Body of pancreas (tissue), 4 donors: ENCODE measurements around the gene TBC1D4. TPM values are rescaled to one million over a fixed set of nuclear protein-coding genes. Genes with fewer than 3 reads are reported as not detected.
A peak's percentile ranks its signal among the peaks of the same experiment; 100 is the strongest.

Experiments used
- ATAC-seq: fragments of 150-250 bp; one replicate; pipeline ENCODE4 v1.9.1; 2016
- DNase-seq, 4 donors: peaks; one replicate each; pipeline ENCODE4 v3.0.0-alpha.2; 2019
- H3K27ac ChIP-seq, 4 donors: fragments of 200-600 bp; sonication (generic); 1 replicate in 3 of 4; 2 replicates in 1 of 4; pipeline versions ENCODE4 v1.5.1 to v1.6.1; 2016 to 2019; ENCODE audit warnings: mild to moderate bottlenecking in 1 of 4, mixed read lengths in 1 of 4, moderate library complexity in 1 of 4
- H3K27me3 ChIP-seq, 2 donors: fragments of 200-600 bp; sonication (generic); one replicate each; pipeline ENCODE4 v1.6.0; 2016; ENCODE audit warnings: mild to moderate bottlenecking in 1 of 2
- H3K36me3 ChIP-seq, 2 donors: fragments of 200-600 bp; sonication (generic); replicated peaks in 1 of 2; 2 replicates each; pipeline ENCODE4 v1.5.1; 2016; ENCODE audit warnings: low read depth in 2 of 2; ENCODE audit not compliant: insufficient read depth in 1 of 2
- H3K4me1 ChIP-seq: fragments of 200-600 bp; sonication (generic); one replicate; pipeline ENCODE4 v1.6.0; 2016
- H3K4me3 ChIP-seq, 2 donors: fragments of 200-600 bp; sonication (generic); 1 replicate in 1 of 2; 2 replicates in 1 of 2; pipeline ENCODE4 v1.5.1; 2016 to 2019
- H3K9me3 ChIP-seq, 3 donors: fragments of 200-600 bp; sonication (generic); 1 replicate in 2 of 3; 2 replicates in 1 of 3; pipeline ENCODE4 v1.5.1; 2016
- POLR2A ChIP-seq, 3 donors: fragments of 450-650 bp; IDR thresholded peaks; one replicate each; pipeline ENCODE4 v1.6.1; 2016; ENCODE audit warnings: antibody characterized with exemption in 3 of 3, mild to moderate bottlenecking in 2 of 3
- WGBS, 2 donors: methylation state at CpG; one replicate each; pipeline ENCODE4 v1.1.5; 2017; 5-methylcytosine and 5-hydroxymethylcytosine counted together
- intact Hi-C: fragments of 100-400 bp; cut with DNase I; formaldehyde crosslinking; loops from one replicate; pipeline ENCODE4 v1.15.1; 2023
- total RNA-seq, 2 donors: library from RNA; depleted of rRNA; stranded (reverse); fragments of >200 nt; gene quantifications; one replicate each; pipeline ENCODE4 v1.1.0, GENCODE V29; 2016
- TF ChIP-seq, protein P1 (sequence below), 7 experiments: fragments of 450-650 bp in 4 of 7; fragments of 200-600 bp in 3 of 7; sonication (generic) in 3 of 7; IDR thresholded peaks; one replicate each; pipeline ENCODE4 v1.5.1; 2016 to 2019; ENCODE audit warnings: antibody characterized with exemption in 7 of 7

TBC1D4 gene
- total RNA-seq, 2 donors from 2014 or later: 28.3 to 29.7 TPM

DNA sequence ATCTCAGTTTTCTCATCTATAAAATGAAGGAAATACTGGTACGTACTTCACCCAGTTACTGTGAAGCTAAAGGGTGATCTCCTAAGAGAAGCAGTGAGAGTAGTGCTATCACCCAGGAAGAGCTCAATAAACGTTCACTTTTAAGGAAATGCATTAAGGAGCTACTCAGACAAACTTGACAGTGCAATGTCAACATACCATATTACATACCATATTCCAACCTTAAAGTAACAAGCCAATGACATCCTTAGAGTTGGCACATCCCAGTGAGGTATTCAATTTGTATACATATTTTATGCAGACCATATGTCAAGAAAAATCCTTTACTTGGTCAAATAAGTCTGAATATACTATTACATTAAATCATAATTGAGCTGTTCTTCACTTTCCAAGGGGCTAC is 7.0 kb downstream of the TBC1D4 start:
- H3K27ac ChIP-seq: no peak overlapping the region
- H3K27me3 ChIP-seq: no peaks in the 10 kb centered on the region
- no peak overlapping the region for H3K4me3 ChIP-seq
- peaks cover 19% of the 10 kb centered on the region for H3K4me1 ChIP-seq
- ATAC-seq (no peak), DNase-seq (no peak)
- no peaks in the 10 kb centered on the region for H3K36me3 ChIP-seq
- TF ChIP-seq, protein P1, sequence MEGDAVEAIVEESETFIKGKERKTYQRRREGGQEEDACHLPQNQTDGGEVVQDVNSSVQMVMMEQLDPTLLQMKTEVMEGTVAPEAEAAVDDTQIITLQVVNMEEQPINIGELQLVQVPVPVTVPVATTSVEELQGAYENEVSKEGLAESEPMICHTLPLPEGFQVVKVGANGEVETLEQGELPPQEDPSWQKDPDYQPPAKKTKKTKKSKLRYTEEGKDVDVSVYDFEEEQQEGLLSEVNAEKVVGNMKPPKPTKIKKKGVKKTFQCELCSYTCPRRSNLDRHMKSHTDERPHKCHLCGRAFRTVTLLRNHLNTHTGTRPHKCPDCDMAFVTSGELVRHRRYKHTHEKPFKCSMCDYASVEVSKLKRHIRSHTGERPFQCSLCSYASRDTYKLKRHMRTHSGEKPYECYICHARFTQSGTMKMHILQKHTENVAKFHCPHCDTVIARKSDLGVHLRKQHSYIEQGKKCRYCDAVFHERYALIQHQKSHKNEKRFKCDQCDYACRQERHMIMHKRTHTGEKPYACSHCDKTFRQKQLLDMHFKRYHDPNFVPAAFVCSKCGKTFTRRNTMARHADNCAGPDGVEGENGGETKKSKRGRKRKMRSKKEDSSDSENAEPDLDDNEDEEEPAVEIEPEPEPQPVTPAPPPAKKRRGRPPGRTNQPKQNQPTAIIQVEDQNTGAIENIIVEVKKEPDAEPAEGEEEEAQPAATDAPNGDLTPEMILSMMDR (IDR thresholded peaks at IDR 0.05): no peak
- no peak for TF ChIP-seq POLR2A (IDR thresholded peaks at IDR 0.05)
- intact Hi-C loops: no loop called here
- no peaks in the 10 kb centered on the region for H3K9me3 ChIP-seq
- 63 to 71% methylated on average over 2 of the region's 2 CpGs for WGBS, 2 donors

DNA sequence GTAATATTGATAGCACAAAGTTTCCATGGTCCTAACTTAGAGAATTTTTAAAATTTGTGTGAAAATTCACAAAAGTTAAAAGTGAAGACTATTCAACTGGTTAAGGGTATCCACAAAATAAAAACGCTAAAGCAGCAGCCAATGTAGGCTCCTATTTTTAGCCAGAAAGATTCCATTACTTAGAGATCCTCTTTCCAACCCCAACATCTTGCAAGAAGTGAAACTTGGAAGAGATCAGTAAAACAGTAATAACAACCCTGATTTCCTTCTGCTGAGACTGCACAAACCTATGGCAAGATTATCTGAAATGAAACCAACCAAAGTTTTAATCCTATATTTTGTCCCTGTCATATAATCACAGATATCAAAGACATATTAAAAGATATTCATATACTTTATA is 8.5 kb downstream of the TBC1D4 start:
- WGBS, 2 donors: 18 to 25% methylated on average over 1 of the region's 1 CpG
- Histone ChIP-seq H3K27me3 (no peaks in the 10 kb centered on the region), H3K4me3 (no peak overlapping the region), H3K4me1 (peaks cover 9% of the 10 kb centered on the region), H3K9me3 (no peaks in the 10 kb centered on the region), H3K27ac (no peak overlapping the region), H3K36me3 (no peaks in the 10 kb centered on the region)
- ATAC-seq (no peak), DNase-seq (no peak)
- intact Hi-C loops: no loop called here
- no peak for TF ChIP-seq POLR2A (IDR thresholded peaks at IDR 0.05)
- TF ChIP-seq, protein P1 (IDR thresholded peaks at IDR 0.05): no peak

DNA sequence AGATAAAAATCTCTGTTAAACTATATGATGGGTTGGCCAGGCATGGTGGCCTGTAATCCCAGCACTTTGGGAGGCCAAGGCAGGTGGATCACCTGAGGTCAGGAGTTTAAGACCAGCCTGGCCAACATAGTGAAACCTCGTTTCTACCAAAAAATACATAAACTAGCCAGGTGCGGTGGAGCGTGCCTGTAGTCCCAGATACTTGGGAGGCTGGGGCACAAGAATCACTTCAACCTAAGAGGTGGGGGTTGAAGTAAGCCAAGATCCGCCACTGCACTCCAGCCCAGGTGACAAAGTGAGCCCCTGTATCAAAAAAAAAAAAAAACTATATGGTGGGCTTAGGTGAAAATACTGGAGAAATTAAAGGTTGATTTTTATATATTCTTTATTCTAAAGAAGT is 11.3 kb downstream of the TBC1D4 start:
- H3K27ac ChIP-seq: no peak overlapping the region
- H3K27me3 ChIP-seq: no peaks in the 10 kb centered on the region
- H3K36me3 ChIP-seq: no peaks in the 10 kb centered on the region
- TF ChIP-seq, protein P1 (IDR thresholded peaks at IDR 0.05): no peak
- TF ChIP-seq POLR2A (IDR thresholded peaks at IDR 0.05): no peak
- no peaks in the 10 kb centered on the region for H3K9me3 ChIP-seq
- no peak for DNase-seq
- intact Hi-C loops: no loop called here
- H3K4me3 ChIP-seq: no peak overlapping the region
- peaks cover 20% of the 10 kb centered on the region for H3K4me1 ChIP-seq
- 93 to 94% methylated on average over 4 of the region's 4 CpGs for WGBS, 2 donors
- ATAC-seq: no peak

DNA sequence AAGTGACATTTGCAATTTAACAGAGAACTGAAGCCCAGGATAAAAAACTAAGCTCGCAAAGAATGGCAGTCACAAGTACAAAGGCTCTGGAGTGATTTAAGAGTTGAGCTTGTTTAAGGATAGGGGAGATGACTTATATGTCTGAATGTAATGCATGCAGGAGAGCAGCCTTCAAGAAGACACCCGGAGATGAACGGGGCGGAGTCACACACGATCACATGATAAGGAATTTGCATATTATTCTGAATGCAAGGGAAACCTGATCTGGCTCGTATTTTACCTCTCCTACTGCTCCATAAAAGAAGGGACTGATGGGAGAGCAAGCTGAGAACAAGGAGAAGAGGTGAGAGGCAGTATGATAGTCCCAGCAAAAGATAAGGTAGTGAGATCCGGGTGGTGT is 12.9 kb downstream of the TBC1D4 start:
- Histone ChIP-seq H3K36me3 (no peaks in the 10 kb centered on the region), H3K27ac (no peak overlapping the region), H3K27me3 (no peaks in the 10 kb centered on the region), H3K4me3 (no peak overlapping the region), H3K4me1 (peaks cover 20% of the 10 kb centered on the region), H3K9me3 (no peaks in the 10 kb centered on the region)
- WGBS, 2 donors: 80 to 82% methylated on average over 7 of the region's 7 CpGs
- intact Hi-C loops: no loop called here
- no peak for TF ChIP-seq POLR2A (IDR thresholded peaks at IDR 0.05)
- TF ChIP-seq, protein P1 (IDR thresholded peaks at IDR 0.05): no peak
- DNase-seq (no peak), ATAC-seq (no peak)

DNA sequence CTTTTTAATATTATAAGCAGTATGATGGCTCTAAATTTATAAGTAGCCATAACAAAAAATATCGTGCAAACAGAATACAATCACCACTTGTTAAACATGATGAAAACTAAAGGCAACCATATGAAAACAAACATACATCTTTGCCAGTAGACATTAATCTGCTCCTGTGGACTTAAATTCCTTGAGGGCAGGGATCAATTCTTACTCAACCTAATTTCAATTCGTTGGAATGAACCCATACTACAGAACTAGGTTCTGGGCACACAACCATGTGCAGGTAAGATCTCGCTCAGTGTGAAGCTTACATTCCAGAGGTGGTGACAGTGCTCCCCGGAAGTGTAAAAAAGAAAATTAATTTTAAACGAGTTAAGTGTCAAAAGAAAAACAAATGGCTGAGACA is 13.4 kb downstream of the TBC1D4 start:
- ATAC-seq (no peak), DNase-seq (no peak)
- WGBS, 2 donors: 55 to 59% methylated on average over 5 of the region's 5 CpGs
- no peaks in the 10 kb centered on the region for H3K27me3 ChIP-seq
- intact Hi-C loops: no loop called here
- TF ChIP-seq, protein P1 (IDR thresholded peaks at IDR 0.05): no peak
- TF ChIP-seq POLR2A (IDR thresholded peaks at IDR 0.05): no peak
- no peaks in the 10 kb centered on the region for H3K36me3 ChIP-seq
- H3K9me3 ChIP-seq: no peaks in the 10 kb centered on the region
- H3K4me1 ChIP-seq: peaks cover 20% of the 10 kb centered on the region
- H3K4me3 ChIP-seq: no peak overlapping the region
- H3K27ac ChIP-seq: peak overlapping the region in 1 of 4 donors; percentile 7
